HG03060 (cell line): ENCODE results near the gene TTPAL.

ENCODE experiments used
- ATAC-seq: cut with Tn5 transposase; IDR thresholded peaks from one replicate; pipeline ENCODE4 v1.9.1; 2021; ENCODE audit warnings: low read depth, moderate number of reproducible peaks; ENCODE audit not compliant: unreplicated experiment

Gene TTPAL

DNA sequence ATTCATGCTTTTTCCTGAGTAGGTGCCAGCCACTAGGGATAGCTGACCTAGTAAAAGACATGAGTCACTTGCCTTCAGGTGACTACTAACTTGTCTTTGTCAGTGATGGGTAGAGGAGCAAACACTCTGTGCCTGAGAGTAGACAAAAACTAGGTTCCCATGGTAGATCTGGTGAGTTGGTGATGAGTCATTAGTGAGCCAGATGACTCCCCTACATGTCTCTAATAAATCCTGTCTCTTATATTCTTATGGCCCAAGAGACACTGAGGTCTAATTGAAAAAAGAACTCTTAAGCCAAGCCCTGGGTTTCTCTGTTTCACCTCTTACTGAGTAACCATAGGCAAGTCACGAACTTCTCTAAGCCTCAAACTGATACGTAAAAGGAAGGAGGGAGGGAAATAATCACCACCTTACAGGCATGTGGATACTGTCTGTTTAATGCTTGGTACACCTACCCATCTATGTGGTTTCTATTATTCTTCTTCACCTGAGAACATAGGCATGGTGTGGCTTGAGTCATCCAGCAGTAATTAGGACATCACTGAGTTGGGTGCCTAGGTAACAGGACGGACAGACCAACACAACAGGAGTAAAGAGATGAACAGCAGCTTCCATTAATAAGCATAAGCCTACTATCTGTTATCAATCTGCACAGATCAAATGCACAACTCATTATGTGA lies 20.3 kb downstream of the TTPAL start:
- ATAC-seq: no peak

DNA sequence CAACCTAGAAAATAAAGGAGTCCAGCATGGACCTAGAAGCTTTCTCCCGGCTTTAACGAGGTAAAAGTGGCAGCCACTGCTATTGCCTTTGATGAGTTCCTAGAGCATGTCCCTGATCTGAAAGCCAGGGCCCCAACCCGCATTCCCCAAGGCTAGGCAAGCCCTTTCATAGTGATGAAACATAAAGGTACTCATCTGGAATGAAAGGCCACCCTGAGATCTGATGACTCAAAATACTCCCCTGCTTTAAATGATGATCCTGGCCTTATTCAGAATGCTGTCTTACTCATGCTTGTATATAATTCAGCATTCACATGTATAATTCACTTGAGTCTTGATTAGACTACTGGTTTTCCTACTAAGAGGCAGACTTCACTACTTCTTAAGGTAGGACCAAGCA lies 21.3 kb downstream of the TTPAL start:
- ATAC-seq: no peak

DNA sequence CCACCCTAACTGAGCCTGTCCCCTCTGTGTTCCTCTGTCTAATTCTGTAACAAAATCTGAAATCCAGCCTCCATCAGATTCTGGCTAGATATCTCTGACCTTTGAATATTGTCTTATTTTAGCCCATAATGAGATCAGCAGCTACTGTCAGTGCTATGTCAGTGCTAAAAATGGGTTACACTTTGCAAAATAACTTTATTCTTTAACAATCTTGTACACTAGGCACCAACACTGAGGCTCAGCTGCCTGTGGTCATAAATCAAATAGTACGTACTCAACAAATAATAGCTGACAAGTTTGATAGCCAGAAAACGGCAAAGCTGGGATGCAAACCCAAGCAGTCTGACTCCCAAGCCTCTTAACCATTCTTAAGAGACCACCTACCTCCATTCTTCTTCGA lies 22.1 kb downstream of the TTPAL start:
- no peak for ATAC-seq

DNA sequence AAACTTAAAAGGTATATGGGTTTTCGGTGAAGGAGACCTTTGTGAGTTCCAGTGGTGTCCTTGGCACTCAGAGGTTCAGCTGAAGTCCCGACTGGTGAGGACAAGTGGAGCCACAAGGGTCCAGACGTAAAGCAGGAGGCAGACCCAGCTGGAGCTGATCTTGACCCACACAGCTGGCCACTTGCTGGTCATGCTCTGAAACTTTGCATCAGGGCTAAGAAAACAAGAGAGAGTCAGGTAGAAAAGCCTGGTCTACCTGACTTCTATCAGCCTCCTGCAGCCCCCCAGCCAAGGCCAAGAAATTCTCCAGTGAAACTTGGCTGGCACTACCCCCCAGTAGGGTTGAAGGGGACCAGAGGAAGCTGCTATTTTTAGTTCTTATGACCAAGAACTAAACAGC lies 24.5 kb downstream of the TTPAL start:
- no peak for ATAC-seq

DNA sequence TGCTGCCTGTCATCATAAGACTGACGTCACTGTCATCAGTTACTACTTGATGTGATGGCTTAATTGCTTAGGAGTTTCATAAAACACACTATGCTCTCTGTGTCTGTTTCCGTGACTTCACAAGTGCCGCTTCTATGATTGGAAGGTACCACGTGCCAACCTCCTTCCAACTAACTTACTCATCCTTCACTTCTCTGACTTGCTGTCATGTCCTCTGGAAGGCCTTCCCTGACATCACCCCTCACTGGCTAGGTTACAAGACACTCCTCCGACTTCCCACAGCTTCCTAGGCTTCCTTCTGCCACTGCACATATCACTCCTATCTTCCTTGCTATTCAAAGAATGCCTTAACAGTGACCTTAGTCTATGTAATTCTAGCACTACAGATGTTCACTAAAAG lies 25.8 kb downstream of the TTPAL start:
- no peak for ATAC-seq

DNA sequence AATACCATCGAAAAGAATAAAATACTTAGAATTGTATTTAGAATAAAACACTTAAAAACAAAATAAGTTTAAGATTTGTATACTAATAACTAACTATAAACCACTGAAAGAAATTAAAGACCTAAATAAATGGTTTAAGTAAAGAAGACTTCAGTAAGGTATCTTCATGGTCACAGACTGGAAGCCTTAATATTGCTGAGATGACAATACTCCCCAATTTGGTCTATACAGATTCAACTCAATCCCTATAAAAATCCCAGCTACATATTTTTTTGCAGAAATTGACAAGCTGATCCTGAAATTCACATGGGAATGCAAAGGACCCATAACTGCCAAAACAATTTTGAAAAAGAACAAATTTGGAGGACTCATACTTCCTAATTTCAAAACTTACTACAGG lies 27.3 kb downstream of the TTPAL start:
- no peak for ATAC-seq

DNA sequence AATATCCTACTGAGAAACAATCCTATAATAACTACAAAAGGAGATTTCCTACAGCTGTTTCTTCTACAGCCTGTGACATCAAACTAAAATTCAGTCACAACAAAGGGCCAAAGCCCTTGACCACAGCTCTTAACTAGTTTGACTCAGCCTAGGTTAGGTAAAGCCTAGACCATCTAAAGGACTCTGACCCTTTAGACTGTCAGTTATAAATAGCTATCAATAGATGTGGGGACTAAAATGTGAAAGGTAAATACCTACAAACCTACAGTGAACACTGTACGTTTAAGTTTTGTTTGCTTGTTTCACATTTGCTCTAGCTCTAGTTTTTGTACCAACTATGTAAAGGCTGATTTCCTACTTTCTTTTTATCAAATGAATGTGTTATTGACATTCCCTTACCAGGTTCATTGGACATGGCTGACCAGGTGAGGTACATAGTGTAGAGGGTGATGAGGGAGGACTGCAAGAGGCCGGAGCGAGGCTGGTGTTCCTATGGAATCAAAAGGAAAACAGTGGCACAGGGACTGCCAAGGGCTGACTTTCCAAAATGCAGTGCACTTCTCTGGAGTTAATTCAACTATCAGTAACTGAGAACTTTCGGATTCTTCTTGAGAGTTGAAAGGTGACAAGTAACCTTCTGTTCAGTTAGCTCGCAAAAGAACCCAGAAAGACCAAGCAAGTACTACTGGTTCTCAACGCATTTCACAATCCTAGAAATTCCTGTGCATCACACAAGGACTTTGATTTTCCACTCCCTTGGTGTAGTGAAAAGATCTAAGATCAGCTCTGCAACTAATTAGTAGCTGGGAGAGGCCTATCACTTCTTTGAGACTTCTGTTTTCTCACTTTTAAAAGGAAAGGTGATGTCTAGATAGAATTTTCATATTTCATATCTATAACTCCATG lies 29.0 kb downstream of the TTPAL start:
- no peak for ATAC-seq

DNA sequence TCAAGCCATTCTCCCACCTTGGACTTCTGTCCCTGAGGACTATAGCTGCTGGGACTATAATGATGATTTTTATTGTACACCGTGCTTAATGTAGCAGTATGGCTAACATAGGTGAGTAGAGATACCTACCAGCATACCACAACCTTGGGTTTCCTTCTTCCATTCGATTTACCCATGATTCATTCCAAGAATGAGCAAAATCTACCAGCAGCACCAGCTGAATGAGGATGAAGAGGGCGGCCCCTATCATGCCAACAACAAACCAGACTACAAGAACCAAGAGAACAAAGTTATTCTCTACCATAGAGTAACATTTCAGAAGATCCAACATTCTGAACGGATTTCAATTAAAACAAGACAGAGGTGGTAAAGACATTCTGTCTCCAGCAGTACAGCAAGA lies 34.1 kb downstream of the TTPAL start:
- no peak for ATAC-seq

DNA sequence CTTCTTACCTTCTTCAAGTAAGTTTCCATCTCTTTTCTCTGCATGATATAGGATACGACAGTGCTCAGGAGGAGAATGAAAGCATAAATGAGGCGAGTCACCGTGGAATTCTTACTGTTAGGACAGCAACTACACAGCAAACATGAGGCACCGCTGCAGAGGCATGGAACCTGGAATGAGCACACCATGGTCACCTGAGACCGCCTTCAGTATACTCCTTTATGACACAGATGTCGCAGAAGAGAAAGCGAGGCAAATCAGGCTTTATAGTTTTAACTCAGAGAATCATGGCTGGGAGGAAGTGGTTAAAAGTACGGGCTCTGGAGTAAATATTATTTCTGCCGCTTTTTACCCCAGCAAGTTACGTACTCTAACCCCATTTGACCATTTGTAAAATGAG lies 38.2 kb downstream of the TTPAL start:
- no peak for ATAC-seq

DNA sequence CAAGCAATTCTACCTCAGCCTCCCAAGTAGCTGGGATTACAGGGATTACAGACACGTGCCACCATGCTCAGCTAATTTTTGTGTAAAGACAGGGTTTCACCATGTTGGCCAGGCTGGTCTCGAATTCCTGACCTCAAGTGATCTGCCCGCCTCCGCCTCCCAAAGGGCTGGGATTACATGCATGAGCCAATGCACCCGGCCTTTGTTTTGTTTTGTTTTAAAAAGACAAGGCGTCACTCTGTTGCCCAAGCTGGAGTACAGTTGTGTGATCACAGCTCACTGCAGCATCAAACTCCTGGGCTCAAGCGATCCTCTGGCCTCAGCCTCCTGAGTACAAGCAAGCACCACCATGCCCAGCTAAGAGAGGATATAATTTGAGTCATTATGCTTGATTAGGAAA lies 40.8 kb downstream of the TTPAL start:
- ATAC-seq: no peak

DNA sequence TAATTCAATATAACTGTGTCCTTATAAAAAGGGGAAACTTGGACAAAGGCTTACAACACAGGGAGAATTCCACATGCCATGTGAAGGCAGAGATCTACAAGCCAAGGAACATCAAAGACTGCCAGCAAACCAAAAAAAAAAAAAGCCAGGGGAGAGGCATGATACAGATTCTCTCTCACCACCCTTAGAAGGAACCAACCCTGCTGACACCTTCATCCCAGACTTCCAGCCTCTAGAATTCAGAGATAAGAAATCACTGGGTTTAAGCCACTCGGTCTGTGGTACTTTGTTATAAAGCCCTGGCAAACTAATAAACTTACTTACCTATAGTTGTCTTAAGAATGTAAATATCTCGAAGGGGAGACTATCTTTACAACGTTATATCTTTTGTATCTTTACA lies 41.8 kb downstream of the TTPAL start:
- no peak for ATAC-seq

DNA sequence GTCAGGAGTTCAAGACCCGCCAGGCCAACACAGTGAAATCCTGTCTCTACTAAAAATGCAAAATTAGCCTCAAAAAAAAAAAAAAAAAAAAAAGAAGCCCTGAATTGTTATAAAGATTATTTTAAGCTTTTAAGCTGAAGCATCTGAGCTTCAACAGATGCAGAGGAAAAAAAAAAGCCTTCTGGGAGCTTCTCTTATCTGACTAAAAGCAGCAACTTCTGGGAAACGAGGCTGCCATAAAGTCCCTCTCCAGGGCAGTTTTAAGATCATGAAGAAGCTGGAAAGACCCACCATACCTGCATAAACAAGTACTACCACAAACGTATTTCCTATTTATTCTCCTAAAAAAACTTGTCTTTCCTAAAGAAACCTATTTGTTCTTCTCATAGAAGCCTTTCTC lies 42.6 kb downstream of the TTPAL start:
- no peak for ATAC-seq

DNA sequence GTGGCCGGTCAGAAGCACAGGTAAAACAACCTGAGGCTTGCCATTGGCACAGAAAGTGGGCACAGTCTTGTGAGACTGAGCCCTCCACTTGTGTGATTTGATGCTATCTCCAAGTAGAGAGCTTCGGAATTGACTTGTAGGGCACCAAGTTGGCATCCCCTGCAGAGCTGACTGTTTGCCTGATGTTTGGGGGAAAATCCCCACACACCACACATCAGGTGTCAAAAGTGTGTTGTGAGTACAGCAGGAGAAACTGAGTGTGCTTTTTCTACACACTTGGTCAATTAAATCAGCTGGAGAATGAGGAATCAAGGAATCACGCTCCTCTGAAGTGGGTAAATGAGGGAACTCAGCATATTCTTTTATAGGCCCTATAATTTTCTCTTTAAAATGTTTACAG lies 45.2 kb downstream of the TTPAL start:
- ATAC-seq: no peak

DNA sequence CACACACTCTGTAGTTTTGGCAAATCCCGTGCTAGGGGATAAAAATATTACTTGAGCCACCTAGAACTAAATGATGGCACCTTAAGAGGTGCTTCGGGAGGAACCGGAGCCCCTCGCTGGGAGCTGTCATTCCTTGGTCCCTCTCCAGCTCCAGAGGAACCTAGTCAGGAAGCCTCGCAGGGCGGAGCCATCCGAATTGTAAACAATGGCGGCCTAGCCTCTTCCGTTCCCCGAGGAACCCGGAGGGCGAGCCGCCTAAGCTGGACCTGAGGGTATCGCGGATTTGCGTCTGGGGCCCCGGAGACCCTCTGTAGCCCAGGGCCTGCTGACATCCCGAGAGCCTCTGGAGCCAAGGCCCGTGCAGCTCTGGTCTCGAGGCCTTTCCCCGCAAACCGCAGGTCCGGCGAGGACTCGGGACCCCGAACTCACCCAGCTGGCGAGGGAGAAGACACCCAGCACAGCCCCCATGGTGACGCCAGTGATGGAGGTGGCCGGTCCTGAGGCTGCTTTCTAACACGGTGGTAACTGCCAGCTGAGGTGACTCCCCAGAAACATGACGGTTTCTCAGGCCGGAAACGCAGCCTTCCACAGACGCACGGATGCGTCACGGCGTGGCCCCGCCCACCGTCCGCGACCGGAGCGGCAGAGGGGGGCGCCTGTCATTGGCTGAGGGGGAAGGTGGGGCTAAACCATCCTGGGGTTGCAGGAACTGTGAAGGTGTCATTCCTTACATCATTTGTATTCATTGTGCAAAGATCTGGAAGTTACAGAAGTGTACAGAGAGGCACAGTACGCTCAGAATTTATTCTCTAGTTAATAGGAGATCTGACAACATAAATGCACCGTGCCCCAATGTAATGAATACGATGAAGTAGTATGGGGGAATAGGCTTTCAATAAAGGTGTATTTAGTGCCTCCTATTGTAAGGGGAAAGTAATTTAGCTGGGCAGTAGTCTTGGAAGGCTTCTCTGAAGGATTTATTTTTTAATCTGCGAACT lies 46.1 kb downstream of the TTPAL start, which contains the start of gene SERINC3:
Gene SERINC3, minus strand, starts transcription at position 587 of the 998 bp plus-strand sequence. Its CDS starts 119 bp downstream, at position 468.
- ATAC-seq: peak; percentile 77

DNA sequence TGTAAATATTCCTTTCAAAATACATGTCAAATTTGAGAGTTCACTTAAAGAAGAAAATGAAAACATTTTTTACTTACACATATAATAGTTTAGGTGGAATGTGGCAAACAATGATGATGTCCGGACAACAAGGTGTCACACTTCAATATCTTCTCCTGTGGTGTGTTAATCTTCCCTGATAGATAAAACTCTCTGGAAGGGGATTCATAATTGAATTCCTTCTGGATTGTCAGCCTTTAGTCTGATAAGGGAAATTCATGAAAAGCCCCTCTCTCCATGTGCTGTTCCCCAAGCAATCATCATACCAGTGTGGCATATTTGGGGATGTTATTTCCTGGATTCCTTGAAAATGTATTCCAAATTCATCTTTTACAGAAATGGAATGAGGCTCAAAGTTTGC lies 47.2 kb downstream of the TTPAL start:
- ATAC-seq: no peak

DNA sequence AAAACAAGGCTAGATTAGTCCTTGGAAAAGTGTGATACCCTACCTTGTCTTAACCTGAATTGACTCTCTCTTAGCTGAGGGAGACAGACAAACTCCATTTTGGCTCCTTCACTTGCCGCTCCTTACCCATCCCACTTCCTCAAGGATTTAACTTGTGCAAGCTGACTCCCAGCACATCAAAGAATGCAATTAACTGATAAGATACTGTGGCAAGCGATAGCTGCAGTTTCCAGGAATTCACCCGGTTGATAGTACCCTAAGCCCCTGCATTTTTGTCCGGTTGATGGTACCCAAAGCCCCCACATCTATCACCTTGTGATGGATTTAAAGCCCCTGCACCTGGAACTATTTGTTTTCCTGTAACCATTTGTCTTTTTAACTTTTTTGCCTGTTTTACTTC lies 48.1 kb downstream of the TTPAL start:
- ATAC-seq: no peak

DNA sequence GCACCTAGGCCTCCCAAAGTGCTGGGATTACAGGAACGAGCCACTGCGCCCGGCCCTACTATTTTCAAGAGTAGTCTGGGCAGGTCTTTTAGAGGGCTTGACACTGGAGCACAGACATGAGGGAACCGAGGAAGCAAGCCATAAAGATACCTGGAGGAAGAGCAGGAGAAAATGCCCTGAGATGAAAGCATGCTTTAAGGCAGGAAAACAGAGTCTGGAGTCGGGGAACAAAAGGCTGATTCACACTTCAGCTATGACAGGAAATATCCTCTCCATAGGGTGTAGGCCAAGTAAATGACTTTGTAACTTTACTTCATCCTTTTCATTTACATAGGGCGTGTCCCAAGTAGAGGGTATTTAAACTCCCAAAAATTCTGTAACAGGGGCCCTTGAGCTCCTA lies 50.5 kb downstream of the TTPAL start:
- ATAC-seq: no peak

DNA sequence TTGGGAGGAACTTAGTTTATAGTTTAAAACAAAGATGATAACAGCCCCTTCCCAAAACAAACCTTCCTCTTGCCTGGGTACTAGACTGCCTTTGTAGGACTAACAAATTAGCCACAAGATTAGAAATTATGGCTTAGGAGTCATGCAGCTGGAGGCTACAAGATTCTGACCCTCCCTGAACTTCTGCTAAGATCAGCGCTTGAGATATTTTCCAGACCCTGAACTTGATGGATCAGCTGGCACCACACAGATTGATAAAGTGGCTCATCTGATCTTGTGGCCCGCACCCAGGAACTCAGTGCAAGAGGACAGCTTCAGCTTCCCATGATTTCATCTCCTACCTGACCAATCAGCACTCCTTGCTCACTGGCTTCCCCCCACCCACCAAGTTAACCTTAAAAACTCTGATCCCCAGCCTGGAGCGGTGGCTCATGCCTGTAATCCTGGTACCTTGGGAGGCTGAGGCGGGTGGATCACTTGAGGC lies 52.1 kb downstream of the TTPAL start:
- ATAC-seq: no peak

DNA sequence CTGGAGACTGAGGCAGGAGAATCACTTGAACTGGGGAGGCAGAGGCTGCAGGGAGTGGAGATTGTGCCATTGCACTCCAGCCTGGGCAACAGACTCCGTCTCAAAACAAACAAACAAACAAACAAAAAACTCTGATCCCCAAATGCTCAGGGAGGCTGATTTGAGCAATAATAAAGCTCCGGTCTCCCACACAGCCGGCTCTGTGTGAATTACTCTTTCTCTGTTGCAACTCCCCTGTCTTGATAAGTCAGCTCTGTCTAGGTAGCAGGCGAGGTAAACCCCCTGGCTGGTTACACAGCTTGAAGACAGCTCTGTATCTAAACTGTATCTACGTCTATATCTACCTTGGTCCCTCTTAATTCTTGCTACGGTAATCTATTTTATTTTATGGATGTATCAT lies 52.6 kb downstream of the TTPAL start:
- no peak for ATAC-seq

DNA sequence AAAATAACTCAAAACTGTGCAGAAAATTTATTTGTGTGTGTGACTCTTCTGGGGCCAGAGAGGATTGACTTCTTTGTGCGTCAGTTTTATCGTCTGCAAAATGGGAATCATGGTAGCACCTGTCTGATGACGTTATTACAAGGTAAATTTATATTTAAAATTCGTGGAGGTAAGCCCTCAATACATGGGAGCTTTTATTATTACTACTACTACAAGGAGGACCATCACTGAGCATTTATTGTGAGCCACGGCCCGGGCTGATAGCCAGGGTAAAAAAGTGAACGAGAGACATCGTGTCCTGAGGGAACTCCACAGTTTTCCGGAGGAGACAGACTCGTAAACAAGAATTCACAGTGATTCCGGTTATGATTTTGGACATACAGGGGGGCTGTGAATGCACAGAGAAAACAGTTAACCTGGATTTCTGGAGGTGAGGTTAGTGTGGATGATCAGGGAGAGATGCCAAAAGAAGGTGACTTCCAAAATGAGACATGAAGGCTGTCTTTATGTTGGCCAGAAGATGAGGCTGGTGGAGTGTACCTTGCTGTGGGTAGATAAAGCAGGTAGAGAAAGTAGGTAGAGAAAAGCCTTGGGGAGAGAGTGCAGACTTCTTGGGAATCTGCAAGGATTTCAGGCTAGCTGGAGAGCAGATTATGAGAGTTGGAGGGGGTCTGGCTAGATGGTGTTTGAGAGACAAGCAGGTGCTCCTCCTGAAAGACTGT lies 56.7 kb downstream of the TTPAL start:
- ATAC-seq: no peak
